CD4-positive, alpha-beta T cell treated with Interleukin-17A for 1 hour (primary cell): ENCODE measurements around the gene GNAI1.

Source experiments
- DNase-seq: peaks from one replicate; pipeline ENCODE4 v3.0.0-alpha.2; 2020

GNAI1 gene

GRCh38 chr7:80257756-80258155 lies 123.1 kb downstream of the GNAI1 start:
- no peak for DNase-seq

- no peak for DNase-seq
These were observed 126.0 kb downstream of the GNAI1 start for GRCh38 chr7:80260606-80261005.

GRCh38 chr7:80263333-80263732 lies 128.7 kb downstream of the GNAI1 start:
- no peak for DNase-seq

GRCh38 chr7:80263821-80264220 lies 129.2 kb downstream of the GNAI1 start:
- DNase-seq = no peak

GRCh38 chr7:80264769-80265495 lies 130.3 kb downstream of the GNAI1 start:
- DNase-seq = no peak

GRCh38 chr7:80272560-80273239 lies 138.1 kb downstream of the GNAI1 start:
- no peak for DNase-seq

DNA sequence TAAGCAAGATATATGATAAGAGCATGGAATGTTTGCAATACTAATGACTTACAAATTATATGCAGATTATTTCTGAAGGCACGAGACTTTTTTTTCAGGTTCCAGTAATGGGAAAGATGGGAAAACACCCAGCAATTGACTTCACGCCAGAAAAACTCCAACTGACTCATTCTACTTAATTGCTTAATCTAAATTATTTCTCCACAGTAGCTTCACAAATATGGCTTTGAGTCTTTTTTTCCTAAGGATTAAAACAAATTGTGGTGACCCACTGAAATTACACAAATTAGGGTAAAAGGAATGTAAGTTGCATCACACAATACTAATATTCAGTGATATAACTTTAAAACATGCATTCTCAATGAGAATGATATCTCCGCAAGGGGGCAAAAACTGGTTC lies 138.7 kb downstream of the GNAI1 start:
- no peak for DNase-seq

DNA sequence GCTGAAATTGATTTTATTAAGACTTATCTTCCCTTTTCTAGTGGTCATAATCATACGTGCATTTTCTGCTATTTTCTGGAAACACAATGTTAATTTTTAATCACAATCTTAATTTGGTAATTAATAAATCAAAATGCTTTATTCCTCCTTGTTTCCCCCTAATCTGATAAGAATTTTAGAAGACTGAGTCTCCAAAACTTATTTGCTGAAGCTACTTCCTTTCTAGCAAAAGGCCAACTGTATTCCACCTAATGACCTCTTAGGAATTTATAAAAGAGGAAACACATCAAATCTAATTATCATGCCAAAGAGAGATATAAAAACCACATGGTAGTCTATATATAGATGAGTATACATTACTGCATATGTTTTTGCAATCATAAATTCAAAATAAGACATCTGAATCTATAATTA lies 140.6 kb downstream of the GNAI1 start:
- DNase-seq = no peak
